GM06990 (cell line): ENCODE data around the gene TOM1L2.
A peak's percentile ranks its signal among the peaks of the same experiment; 100 is the strongest.

Experiments
- DNase-seq: peaks from one replicate; pipeline ENCODE4 v3.0.0-alpha.2; 2011; ENCODE audit not compliant: insufficient read length; ENCODE audit errors: extremely low read depth
- H3K27me3 ChIP-seq: replicated peaks from 2 replicates; pipeline ENCODE4 v1.6.0; 2011; ENCODE audit warnings: low read length; ENCODE audit not compliant: control insufficient read depth, insufficient read depth
- H3K36me3 ChIP-seq: 2 replicates; pipeline ENCODE4 v1.5.1; 2011; ENCODE audit warnings: low read length; ENCODE audit not compliant: control insufficient read depth, insufficient read depth
- H3K4me3 ChIP-seq: replicated peaks from 2 replicates; pipeline ENCODE4 v1.5.1; 2011; ENCODE audit warnings: low read depth, mild to moderate bottlenecking, control low read depth, low read length
- TF ChIP-seq, protein P1 (sequence below): IDR thresholded peaks from 2 replicates; pipeline ENCODE4 v1.5.1; 2011; ENCODE audit warnings: low read length, control low read depth, mild to moderate bottlenecking, inconsistent platforms; ENCODE audit not compliant: insufficient read depth, poor library complexity, severe bottlenecking

The TOM1L2 gene

DNA sequence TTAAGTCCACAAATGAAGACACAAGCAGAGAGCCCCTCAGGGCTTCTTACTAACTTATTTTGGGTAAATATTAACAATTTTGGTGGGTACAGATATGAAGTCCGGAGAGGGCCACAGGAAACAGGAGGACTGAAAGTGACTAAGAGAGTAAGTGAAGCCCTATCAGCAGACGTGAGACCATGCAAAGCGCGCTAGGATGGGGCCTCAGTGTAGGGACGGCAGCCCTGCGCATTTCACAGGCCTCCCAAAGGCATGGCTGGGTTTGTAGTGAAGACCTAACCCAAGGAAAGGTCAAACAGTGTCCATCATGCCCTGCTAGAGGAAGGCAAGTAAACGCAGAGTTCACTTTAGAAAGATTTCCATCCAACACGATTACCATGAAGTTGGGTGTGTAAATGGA is 75.5 kb downstream of the TOM1L2 start:
- peaks cover 2% of the 10 kb centered on the region; the same call in 1 of the 2 replicates for H3K36me3 ChIP-seq
- TF ChIP-seq, protein P1, sequence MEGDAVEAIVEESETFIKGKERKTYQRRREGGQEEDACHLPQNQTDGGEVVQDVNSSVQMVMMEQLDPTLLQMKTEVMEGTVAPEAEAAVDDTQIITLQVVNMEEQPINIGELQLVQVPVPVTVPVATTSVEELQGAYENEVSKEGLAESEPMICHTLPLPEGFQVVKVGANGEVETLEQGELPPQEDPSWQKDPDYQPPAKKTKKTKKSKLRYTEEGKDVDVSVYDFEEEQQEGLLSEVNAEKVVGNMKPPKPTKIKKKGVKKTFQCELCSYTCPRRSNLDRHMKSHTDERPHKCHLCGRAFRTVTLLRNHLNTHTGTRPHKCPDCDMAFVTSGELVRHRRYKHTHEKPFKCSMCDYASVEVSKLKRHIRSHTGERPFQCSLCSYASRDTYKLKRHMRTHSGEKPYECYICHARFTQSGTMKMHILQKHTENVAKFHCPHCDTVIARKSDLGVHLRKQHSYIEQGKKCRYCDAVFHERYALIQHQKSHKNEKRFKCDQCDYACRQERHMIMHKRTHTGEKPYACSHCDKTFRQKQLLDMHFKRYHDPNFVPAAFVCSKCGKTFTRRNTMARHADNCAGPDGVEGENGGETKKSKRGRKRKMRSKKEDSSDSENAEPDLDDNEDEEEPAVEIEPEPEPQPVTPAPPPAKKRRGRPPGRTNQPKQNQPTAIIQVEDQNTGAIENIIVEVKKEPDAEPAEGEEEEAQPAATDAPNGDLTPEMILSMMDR, result no peak

DNA sequence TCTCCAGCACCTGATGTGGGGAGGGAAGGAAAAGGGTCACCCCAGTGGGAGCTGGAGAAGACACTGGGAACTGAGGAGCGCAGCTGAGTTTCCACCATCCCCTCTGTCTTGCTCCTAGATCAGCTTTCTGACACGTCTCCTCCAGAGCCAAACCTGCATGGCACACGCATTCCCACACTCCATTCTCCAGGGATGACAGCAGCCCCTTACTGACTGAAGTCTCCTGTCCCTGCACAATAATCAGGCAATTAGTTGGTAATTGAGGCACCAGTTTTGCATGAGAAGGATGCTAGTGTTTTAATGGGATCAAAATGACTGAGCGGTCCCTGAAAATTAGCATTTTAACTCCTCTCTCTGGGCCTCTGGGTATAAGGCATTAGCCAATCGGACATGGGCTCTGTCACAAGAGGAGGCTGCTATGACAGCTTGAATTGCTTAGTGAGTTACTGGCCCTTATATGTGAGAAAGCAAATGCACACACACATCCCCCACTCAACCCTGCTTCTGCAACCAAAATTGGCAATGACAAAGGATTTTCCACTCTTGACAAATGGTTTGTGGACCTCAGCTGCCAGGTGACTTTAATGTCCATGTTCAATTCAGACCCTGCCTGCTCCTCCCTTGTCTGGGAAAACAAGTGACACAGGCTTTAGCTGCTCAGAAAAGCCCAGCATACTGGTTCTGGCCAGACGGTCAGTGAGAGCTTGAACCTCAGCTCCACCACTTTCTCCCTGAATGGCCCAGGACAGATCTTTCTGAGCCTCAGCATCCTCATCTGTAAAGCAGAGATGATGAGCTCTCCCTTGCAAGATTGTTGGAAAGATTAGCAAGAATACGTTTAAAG is 78.2 kb downstream of the TOM1L2 start:
- Histone ChIP-seq H3K36me3 (peaks cover 2% of the 10 kb centered on the region), H3K27me3 (no peaks in the 10 kb centered on the region), H3K4me3 (no peak overlapping the region)
- no peak for DNase-seq
- TF ChIP-seq, protein P1, result no peak

More for the DNA sequence above, 75.5 kb downstream of the TOM1L2 start:
- DNase-seq, result no peak
- Histone ChIP-seq H3K4me3 (no peak overlapping the region), H3K27me3 (no peaks in the 10 kb centered on the region)

DNA sequence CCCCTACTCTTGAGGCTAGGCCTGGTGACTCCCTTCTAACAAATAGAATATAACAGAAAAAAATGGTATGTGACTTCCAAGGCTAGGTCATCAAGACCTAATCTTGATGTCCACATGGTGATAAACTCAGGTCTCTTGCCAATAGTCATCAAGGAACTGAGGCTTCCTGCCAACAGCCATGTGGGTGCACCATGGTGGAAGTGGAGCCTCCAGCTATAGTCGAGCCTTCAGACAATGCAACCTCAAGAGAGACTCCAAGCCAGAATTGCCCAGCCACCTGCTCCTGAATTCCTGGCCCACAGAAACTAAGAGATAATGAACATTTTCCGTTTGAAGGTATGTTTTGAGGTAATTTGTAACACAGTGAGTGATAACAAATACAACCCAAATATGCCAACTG is 79.5 kb downstream of the TOM1L2 start:
- Histone ChIP-seq H3K4me3 (no peak overlapping the region), H3K36me3 (peaks cover 2% of the 10 kb centered on the region), H3K27me3 (no peaks in the 10 kb centered on the region)
- TF ChIP-seq, protein P1, result no peak
- no peak for DNase-seq

DNA sequence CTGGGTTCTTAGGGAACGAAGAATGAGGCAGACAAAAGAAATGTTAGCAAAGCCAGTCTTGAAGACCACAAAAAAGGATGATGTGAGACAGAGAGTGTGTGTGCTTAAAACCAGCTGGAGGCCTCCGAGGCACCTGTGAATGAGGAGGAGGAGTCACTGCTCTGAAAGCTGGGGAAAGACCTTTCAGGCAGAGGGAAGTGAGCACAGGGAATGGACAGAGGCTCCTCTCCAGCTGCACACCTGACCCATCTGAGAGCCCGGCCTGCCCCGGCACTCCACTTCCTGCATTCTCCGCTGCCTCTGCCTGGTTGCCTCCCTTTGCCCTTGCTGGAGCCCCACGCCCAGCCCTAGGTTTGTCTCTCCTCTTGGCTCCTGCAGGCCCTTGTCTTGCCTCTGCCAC is 80.2 kb downstream of the TOM1L2 start:
- Histone ChIP-seq H3K27me3 (no peaks in the 10 kb centered on the region), H3K36me3 (peaks cover 2% of the 10 kb centered on the region), H3K4me3 (no peak overlapping the region)
- TF ChIP-seq, protein P1, result no peak
- DNase-seq, result no peak

DNA sequence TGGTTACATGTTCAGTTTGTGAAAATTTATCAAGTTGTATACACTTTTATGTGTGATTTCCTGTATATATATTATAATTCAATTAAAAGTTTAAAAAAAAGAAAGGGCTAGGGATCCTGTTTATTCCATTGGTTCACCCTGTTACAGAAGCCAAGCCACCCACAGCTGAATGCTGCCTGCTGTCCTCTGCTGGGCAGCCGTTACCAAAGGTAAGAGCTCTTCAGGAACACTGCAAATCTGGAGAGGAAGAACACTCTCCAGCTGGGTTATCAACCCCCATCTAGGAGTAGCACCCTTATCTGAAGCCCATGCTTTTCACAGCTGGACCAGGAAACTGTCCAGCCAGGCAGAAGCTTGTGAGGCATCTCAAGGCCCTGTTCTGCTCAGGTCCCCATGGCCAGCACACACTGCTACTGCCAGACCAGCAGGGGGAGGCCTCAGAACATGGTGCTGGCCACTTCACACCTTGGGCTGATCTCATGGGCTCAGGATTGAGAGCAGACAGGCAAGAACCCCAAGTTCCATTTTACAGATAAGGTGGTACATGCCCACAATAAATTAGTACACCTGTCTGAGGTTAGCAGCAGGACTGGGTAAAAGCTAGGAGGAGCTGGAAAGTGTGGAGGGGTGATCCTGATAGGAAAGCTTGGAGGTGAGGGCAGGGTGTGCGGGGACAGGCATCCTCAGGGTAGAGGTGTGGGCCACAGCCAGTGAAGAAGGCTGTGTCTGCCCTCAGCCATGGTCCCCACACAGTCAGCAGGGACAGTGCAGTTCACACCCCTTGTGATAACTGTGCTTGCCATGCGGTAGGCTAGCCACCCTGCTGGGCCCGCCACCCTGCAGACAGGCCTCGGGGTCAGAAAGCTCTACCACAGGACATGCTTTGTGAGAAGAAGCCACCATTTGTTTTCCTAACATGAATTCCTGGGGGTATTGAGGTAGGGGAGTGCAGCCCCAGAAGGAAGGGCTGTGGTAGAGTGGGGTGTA is 81.1 kb downstream of the TOM1L2 start:
- TF ChIP-seq, protein P1, result peak; percentile 69
- H3K27me3 ChIP-seq, result no peaks in the 10 kb centered on the region
- no peak overlapping the region for H3K4me3 ChIP-seq
- H3K36me3 ChIP-seq, result peaks cover 2% of the 10 kb centered on the region
- no peak for DNase-seq
